HuH-7 (cell line): ENCODE data around the gene SLC22A5.
"Not testable (repeated sequence)": the region's sequence is repeated elsewhere in the genome, so short reads cannot be mapped to it uniquely, and the experiment has no call there.

ENCODE experiments used
- DNase-seq: peaks from one replicate; pipeline ENCODE4 v3.0.0; 2011; ENCODE audit warnings: low spot score

SLC22A5 gene

GRCh38 chr5:132388244-132389050, 18.9 kb downstream of the SLC22A5 start:
- no peak for DNase-seq

DNA sequence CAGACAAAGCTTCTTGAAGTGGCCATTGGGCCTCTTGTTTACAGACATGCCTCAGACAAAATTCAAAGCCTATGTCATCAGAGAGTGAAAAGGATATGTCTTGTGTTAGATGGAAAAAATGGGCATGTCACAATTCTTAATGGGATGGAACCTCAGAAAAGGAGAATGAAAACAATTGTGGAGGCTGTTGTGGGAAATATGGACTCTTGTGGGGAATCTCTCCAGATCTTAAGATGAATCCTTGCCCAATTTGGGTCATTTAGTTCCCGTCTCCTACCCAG, 19.5 kb downstream of the SLC22A5 start:
- no peak for DNase-seq

- DNase-seq = no peak
These were observed 20.2 kb downstream of the SLC22A5 start for GRCh38 chr5:132389585-132390286.

GRCh38 chr5:132391247-132391646, 21.7 kb downstream of the SLC22A5 start:
- no peak for DNase-seq

DNA sequence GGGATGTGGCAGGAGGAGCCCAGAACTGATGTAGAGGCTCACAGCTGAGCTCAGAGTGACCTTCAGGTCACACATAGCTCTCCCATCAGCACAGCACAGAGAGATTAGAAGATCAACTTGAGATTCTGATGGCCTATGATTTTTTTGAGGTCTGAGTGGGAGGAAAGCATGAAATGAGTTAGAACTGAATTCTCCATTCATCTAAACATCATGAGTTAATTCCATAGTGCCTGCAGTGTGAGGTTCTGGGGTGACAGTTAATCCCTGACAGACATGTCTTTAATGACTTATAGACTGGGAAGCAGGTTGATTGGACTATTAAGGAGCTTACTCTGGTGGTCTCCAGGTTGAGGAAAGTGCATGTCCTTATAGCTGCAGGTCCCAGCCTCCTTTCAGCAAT, 22.4 kb downstream of the SLC22A5 start:
- DNase-seq = no peak

DNA sequence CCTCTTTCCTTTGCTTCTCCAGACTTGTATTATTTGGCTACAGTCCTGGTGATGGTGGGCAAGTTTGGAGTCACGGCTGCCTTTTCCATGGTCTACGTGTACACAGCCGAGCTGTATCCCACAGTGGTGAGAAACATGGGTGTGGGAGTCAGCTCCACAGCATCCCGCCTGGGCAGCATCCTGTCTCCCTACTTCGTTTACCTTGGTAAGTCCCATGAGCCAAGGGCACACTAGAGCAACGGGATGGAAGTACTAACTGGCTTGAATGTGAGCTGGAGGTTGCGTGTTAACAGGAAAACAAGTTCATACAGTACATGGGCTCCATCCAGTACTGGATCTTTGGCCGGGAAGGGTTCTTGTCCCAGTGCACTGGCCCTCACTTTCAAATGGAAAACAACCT, 22.9 kb downstream of the SLC22A5 start:
- DNase-seq = no peak

DNA sequence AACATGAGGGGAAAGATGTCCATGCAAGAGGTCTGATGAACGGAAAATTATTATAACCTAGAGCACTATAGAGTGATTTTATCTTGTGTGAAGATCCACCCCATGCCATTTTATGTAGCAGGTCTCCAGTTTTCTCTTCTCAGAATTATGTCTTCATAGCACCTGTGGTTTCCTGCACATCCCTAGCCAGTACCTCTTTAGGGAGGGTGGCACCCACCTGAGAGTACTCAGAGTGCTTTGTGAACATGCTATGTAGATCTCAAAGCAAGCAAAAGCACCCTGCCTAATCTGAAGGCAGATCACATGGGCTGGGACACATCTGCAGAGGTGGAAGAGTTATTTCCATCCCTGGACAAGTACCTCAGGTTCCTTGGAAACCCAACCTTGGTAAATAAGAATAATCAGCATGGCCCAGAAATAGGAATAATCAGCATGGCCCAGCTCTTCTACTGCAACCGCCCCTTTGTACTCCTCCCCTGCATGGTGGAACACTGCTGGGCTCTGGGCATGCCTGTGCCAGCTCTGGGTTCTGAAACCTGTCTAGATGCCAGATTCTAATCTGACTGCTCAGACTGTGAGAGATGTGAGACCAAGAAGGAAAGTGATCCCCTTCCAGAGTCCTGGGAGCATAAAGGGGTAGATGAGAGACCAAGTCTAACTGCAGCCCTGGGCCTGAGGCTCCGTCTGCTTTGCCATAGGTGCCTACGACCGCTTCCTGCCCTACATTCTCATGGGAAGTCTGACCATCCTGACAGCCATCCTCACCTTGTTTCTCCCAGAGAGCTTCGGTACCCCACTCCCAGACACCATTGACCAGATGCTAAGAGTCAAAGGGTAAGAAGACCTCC, 23.7 kb downstream of the SLC22A5 start:
- no peak for DNase-seq

GRCh38 chr5:132394667-132395259, 25.3 kb downstream of the SLC22A5 start:
- no peak for DNase-seq

GRCh38 chr5:132396589-132397031, 27.1 kb downstream of the SLC22A5 start:
- no peak for DNase-seq

DNA sequence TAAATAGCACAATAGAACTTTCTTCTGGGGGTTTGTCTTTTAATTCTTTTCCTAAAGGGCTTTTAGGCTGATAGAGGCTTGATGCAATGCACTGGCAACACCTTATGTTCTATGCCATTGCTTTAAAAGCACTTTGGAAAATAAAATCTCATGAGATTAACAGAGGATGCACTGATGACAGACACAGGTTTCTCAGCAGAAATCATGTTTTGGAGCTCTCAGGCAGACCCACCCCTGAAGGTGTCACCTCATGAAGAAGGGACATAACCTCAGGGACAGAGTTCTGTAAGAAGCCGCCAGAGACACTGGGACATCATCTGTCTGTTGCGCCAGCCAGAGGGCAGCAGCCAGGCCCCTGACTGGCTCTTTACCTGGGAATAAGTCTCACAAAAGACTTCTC, 27.7 kb downstream of the SLC22A5 start:
- DNase-seq = no peak

DNA sequence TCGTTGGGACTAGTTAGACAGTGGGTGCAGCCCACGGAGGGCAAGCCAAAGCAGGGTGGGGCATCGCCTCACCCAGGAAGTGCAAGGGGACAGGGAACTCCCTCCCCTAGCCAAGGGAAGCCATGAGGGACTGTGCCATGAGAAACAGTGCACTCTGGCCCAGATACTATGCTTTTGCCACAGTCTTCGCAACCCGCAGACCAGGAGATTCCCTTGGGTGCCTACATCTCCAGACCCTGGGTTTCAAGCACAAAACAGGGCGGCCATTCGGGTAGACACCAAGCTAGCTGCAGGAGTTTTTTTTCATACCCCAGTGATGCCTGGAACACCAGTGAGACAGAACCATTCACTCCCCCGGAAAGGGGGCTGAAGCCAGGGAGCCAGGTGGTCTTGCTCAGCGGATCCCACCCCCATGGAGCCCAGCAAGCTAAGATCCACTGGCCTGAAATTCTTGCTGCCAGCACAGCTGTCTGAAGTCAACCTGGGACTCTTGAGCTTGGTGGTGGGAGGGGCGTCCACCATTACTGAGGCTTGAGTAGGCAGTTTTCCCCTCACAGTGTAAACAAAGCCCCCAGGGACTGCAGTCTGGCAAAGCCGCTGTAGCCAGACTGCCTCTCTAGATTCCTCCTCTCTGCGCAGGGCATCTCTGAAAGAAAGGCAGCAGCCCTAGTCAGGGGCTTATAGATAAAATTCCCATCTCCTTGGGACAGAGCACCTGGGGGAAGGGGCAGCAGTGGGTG, 28.6 kb downstream of the SLC22A5 start:
- not testable (repeated sequence) for DNase-seq

GRCh38 chr5:132404041-132404440, 34.5 kb downstream of the SLC22A5 start:
- DNase-seq = not testable (repeated sequence)

DNA sequence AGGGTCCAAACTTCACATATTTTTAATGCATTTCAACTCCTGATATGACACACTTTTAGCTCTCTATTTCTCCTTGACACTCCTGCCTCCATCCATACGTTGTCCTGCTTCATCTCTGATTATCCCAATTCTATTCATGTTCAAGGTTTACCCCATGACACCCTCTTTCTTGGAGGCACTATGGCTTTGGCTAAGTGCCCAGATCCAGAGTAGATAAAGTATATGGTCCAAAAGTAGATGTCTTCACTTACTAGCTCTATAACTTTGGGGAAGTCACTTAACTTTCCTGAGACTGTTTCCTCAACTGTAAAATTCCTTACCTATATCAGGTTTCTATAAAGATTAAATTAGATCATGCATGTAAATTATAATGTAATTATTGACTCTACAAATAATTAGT, 36.1 kb downstream of the SLC22A5 start:
- no peak for DNase-seq

- DNase-seq = no peak
These were observed 36.8 kb downstream of the SLC22A5 start for GRCh38 chr5:132406144-132406783.

DNA sequence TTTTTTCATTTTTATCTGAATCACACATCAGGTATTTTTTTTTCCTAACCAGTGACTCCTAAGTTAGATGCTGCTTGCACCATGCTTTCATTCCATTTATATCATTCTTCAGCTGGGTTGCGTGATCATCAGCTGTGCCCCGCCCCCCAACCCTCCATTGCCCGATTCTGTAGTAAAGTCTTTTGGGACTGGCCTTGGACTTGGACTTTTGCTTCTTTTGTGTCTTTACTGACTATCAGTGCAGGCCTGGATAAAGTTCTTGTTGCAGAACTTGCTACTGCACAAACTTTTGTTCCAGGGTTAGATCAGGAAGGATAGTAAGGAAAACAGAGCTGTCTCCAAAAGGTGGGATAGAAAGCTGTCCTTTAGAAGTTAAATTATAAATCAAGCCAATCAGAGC, 38.5 kb downstream of the SLC22A5 start:
- DNase-seq = no peak

GRCh38 chr5:132408456-132408855, 38.9 kb downstream of the SLC22A5 start:
- no peak for DNase-seq

DNA sequence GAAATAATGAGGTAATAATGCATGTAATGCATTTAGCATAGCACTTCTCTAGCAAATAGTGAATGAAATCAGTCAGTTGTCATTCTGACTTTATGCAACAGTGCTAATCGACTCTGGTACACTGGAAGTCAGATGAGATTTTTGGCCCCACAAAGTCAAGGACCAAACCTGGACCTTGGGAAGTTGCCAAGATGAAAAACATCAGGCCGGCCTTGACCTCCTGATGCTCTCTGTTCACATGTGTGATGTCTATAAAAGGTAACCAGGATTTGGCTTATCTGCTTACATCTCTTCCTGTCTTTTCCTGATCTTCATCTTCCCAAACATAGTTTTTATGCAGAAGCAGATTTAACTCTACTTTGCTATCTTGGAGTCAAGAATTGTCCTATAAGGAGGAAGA, 39.5 kb downstream of the SLC22A5 start:
- no peak for DNase-seq

DNA sequence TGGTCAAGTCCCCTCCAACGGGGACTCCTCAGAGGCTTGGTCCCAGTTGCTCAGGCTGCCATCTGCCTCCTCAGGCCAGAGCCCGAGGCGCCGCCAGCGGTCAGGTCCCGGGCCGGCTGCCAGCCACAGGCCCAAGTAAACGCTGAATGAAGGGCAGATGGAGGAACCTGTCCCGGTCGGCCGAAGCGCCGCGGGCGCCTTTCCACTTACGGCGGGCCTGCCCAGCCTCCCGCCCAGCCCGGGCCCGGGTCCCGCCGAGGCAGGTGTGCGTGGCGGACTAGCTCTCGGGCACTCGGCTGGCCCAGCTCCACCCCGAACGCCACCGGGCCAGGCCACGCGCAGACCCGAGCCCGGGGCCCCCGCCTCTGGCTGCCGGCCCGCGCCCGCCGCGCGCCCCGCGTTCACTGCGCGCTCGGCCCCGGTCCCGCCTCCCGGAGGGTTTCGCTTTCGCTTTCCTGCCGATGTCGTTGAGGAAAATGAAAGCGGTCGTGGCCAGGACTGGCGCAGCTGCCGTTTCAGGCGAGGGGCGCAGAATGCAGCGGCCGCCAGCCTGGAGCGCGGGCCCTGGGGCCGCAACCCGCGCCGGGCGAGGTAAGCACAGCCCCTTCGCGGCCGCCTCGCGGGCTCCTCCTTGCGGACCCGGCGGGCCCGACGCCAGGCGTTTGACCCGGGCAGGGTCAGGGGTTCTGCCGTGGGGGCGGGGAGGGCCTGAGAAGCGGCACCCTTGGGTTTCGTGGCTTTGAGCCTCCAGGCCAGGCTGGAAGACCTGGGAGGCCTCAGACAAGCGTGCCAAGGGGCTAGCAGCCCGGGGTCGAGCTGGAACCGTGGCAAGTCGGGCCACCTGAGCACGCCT, 41.2 kb downstream of the SLC22A5 start:
- peak; percentile 79 for DNase-seq

DNA sequence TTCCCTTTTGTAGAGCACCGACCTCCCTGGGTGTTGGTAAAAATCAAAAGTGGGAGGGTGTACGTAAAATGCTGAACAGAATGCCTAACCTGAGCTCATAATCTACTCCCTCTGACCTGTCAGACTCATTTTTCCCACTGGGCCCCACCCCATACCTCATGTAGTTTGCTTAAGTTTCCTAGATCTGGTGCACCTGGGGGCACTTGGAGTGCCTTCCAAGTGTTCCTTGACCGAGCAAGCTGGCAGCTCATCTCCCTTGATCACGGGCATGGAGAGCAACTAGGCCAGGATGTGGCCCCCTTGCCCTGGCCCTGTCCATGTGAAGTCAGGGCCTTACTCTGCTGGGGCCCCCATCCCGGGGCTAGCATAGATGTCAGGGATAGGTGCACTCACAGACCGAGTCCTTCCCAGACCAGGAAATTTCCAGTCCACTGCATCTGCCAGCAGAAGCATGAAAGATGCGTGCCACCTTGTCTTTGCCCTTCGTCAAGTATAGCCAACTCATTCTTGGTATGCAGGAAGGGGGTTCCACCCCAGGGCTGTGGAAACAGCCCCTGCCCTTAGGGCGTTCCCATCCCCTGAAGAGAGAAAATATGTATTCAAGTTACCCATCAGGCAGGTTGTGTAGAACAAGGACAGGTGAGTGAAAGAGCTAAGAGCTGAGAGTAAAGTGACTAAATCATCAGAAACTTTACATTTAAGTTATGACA, 41.9 kb downstream of the SLC22A5 start:
- no peak for DNase-seq

GRCh38 chr5:132413567-132413966, 44.1 kb downstream of the SLC22A5 start:
- DNase-seq = no peak
